SU-DHL-6 (cell line): Measurements from ENCODE around the gene ZAR1L.

Source experiments
- CTCF ChIP-seq: fragments of 200-600 bp; sonication (generic); IDR thresholded peaks from one replicate; pipeline ENCODE4 v1.5.1; 2017; ENCODE audit warnings: antibody characterized with exemption, mild to moderate bottlenecking, low read length, moderate library complexity; ENCODE audit not compliant: insufficient read depth, poor library complexity, severe bottlenecking
- EZH2phosphoT487 ChIP-seq: fragments of 200-600 bp; sonication (generic), shearing (Covaris generic); conservative IDR thresholded peaks from 2 replicates; pipeline ENCODE4 v1.6.1; 2018; ENCODE audit warnings: mild to moderate bottlenecking, antibody characterized with exemption, low read length, moderate library complexity, mixed read lengths

GRCh38 chr13:32362574-32362973 is 47.4 kb upstream of the ZAR1L start:
- TF ChIP-seq CTCF (no peak), EZH2phosphoT487 (no peak)
